ENCODE data around the gene ZFYVE21. TPM values are rescaled to one million over a fixed set of nuclear protein-coding genes. Genes with fewer than 3 reads are reported as not detected.
"Not testable (repeated sequence)": the region's sequence is repeated elsewhere in the genome, so short reads cannot be mapped to it uniquely, and the experiment has no call there.

ZFYVE21 gene
- polyA plus RNA-seq, 1 donor: 60.5 TPM

- no peak for DNase-seq
- Histone ChIP-seq H3K9me3 (ENCODE audit: control insufficient read depth, low read depth, low read length) (no peaks in the 10 kb centered on the region), H3K27ac (ENCODE audit: low read length) (no peak overlapping the region), H3K36me3 (ENCODE audit: control insufficient read depth, insufficient read depth, low read length) (peaks cover 72% of the 10 kb centered on the region), H3K27me3 (ENCODE audit: control insufficient read depth, insufficient read depth, low read length) (no peaks in the 10 kb centered on the region), H3K4me3 (ENCODE audit: low read length) (no peak overlapping the region), H3K4me1 (ENCODE audit: control insufficient read depth, insufficient read depth, low read length) (no peaks in the 10 kb centered on the region)
- WGBS (ENCODE audit: insufficient coverage, low lambda C conversion rate): no CpG with 5 or more reads among the region's 8 CpGs
Observed at GRCh38 chr14:103690332-103690731, 25.3 kb upstream of the ZFYVE21 start.

GRCh38 chr14:103691655-103692054, 24.0 kb upstream of the ZFYVE21 start:
- not testable (repeated sequence) for DNase-seq; H3K4me3 ChIP-seq (ENCODE audit: low read length); H3K27ac ChIP-seq (ENCODE audit: low read length); H3K4me1 ChIP-seq (ENCODE audit: control insufficient read depth, insufficient read depth, low read length); H3K9me3 ChIP-seq (ENCODE audit: control insufficient read depth, low read depth, low read length); H3K27me3 ChIP-seq (ENCODE audit: control insufficient read depth, insufficient read depth, low read length)
- H3K36me3 ChIP-seq (ENCODE audit: control insufficient read depth, insufficient read depth, low read length): peaks cover 66% of the 10 kb centered on the region
- no CpG with 5 or more reads among the region's 5 CpGs for WGBS (ENCODE audit: insufficient coverage, low lambda C conversion rate)

GRCh38 chr14:103692159-103692558, 23.5 kb upstream of the ZFYVE21 start:
- Histone ChIP-seq H3K4me1 (ENCODE audit: control insufficient read depth, insufficient read depth, low read length) (peaks cover 2% of the 10 kb centered on the region), H3K27ac (ENCODE audit: low read length) (no peak overlapping the region), H3K27me3 (ENCODE audit: control insufficient read depth, insufficient read depth, low read length) (no peaks in the 10 kb centered on the region), H3K36me3 (ENCODE audit: control insufficient read depth, insufficient read depth, low read length) (peaks cover 61% of the 10 kb centered on the region), H3K9me3 (ENCODE audit: control insufficient read depth, low read depth, low read length) (no peaks in the 10 kb centered on the region), H3K4me3 (ENCODE audit: low read length) (no peak overlapping the region)
- no peak for DNase-seq
- whole genome bisulfite sequencing (ENCODE audit: insufficient coverage, low lambda C conversion rate): no CpG with 5 or more reads among the region's 17 CpGs

GRCh38 chr14:103692871-103693270, 22.7 kb upstream of the ZFYVE21 start:
- Histone ChIP-seq H3K36me3 (ENCODE audit: control insufficient read depth, insufficient read depth, low read length) (peaks cover 65% of the 10 kb centered on the region), H3K9me3 (ENCODE audit: control insufficient read depth, low read depth, low read length) (no peaks in the 10 kb centered on the region), H3K4me1 (ENCODE audit: control insufficient read depth, insufficient read depth, low read length) (peaks cover 2% of the 10 kb centered on the region), H3K4me3 (ENCODE audit: low read length) (no peak overlapping the region), H3K27me3 (ENCODE audit: control insufficient read depth, insufficient read depth, low read length) (no peaks in the 10 kb centered on the region), H3K27ac (ENCODE audit: low read length) (no peak overlapping the region)
- WGBS (ENCODE audit: insufficient coverage, low lambda C conversion rate): no CpG with 5 or more reads among the region's 12 CpGs
- DNase-seq: no peak

GRCh38 chr14:103693515-103693914, 22.1 kb upstream of the ZFYVE21 start:
- peak in 1 of 2 donors; percentile 31 for DNase-seq
- no peaks in the 10 kb centered on the region for H3K27me3 ChIP-seq (ENCODE audit: control insufficient read depth, insufficient read depth, low read length)
- WGBS (ENCODE audit: insufficient coverage, low lambda C conversion rate): no CpG with 5 or more reads among the region's 22 CpGs
- peaks cover 2% of the 10 kb centered on the region for H3K4me1 ChIP-seq (ENCODE audit: control insufficient read depth, insufficient read depth, low read length)
- H3K27ac ChIP-seq (ENCODE audit: low read length): no peak overlapping the region
- H3K9me3 ChIP-seq (ENCODE audit: control insufficient read depth, low read depth, low read length): no peaks in the 10 kb centered on the region
- H3K4me3 ChIP-seq (ENCODE audit: low read length): no peak overlapping the region
- H3K36me3 ChIP-seq (ENCODE audit: control insufficient read depth, insufficient read depth, low read length): peaks cover 67% of the 10 kb centered on the region

- peaks cover 2% of the 10 kb centered on the region for H3K4me1 ChIP-seq (ENCODE audit: control insufficient read depth, insufficient read depth, low read length)
- H3K36me3 ChIP-seq (ENCODE audit: control insufficient read depth, insufficient read depth, low read length): peaks cover 68% of the 10 kb centered on the region
- H3K27ac ChIP-seq (ENCODE audit: low read length): no peak overlapping the region
- no peak for DNase-seq
- WGBS (ENCODE audit: insufficient coverage, low lambda C conversion rate): no CpG with 5 or more reads among the region's 20 CpGs
- no peaks in the 10 kb centered on the region for H3K27me3 ChIP-seq (ENCODE audit: control insufficient read depth, insufficient read depth, low read length)
- no peaks in the 10 kb centered on the region for H3K9me3 ChIP-seq (ENCODE audit: control insufficient read depth, low read depth, low read length)
- H3K4me3 ChIP-seq (ENCODE audit: low read length): no peak overlapping the region
Observed at GRCh38 chr14:103694572-103695026, 21.0 kb upstream of the ZFYVE21 start.

GRCh38 chr14:103695296-103696069, 20.1 kb upstream of the ZFYVE21 start:
- H3K27me3 ChIP-seq (ENCODE audit: control insufficient read depth, insufficient read depth, low read length): no peaks in the 10 kb centered on the region
- H3K9me3 ChIP-seq (ENCODE audit: control insufficient read depth, low read depth, low read length): no peaks in the 10 kb centered on the region
- H3K27ac ChIP-seq (ENCODE audit: low read length): no peak overlapping the region
- peaks cover 69% of the 10 kb centered on the region for H3K36me3 ChIP-seq (ENCODE audit: control insufficient read depth, insufficient read depth, low read length)
- peaks cover 9% of the 10 kb centered on the region for H3K4me1 ChIP-seq (ENCODE audit: control insufficient read depth, insufficient read depth, low read length)
- DNase-seq: no peak
- WGBS (ENCODE audit: insufficient coverage, low lambda C conversion rate): no CpG with 5 or more reads among the region's 14 CpGs
- H3K4me3 ChIP-seq (ENCODE audit: low read length): no peak overlapping the region

GRCh38 chr14:103696070-103696402, 19.6 kb upstream of the ZFYVE21 start:
- Histone ChIP-seq H3K36me3 (ENCODE audit: control insufficient read depth, insufficient read depth, low read length) (peaks cover 71% of the 10 kb centered on the region), H3K27me3 (ENCODE audit: control insufficient read depth, insufficient read depth, low read length) (no peaks in the 10 kb centered on the region), H3K9me3 (ENCODE audit: control insufficient read depth, low read depth, low read length) (no peaks in the 10 kb centered on the region), H3K4me1 (ENCODE audit: control insufficient read depth, insufficient read depth, low read length) (peaks cover 14% of the 10 kb centered on the region), H3K4me3 (ENCODE audit: low read length) (no peak overlapping the region), H3K27ac (ENCODE audit: low read length) (no peak overlapping the region)
- DNase-seq: no peak
- no CpG with 5 or more reads among the region's 13 CpGs for WGBS (ENCODE audit: insufficient coverage, low lambda C conversion rate)

- no peak overlapping the region for H3K27ac ChIP-seq (ENCODE audit: low read length)
- no peaks in the 10 kb centered on the region for H3K27me3 ChIP-seq (ENCODE audit: control insufficient read depth, insufficient read depth, low read length)
- no peak overlapping the region for H3K4me3 ChIP-seq (ENCODE audit: low read length)
- WGBS (ENCODE audit: insufficient coverage, low lambda C conversion rate): no CpG with 5 or more reads among the region's 17 CpGs
- H3K4me1 ChIP-seq (ENCODE audit: control insufficient read depth, insufficient read depth, low read length): peaks cover 14% of the 10 kb centered on the region
- DNase-seq: peak in 1 of 2 donors; percentile 43
- no peaks in the 10 kb centered on the region for H3K9me3 ChIP-seq (ENCODE audit: control insufficient read depth, low read depth, low read length)
- H3K36me3 ChIP-seq (ENCODE audit: control insufficient read depth, insufficient read depth, low read length): peaks cover 74% of the 10 kb centered on the region
Observed at GRCh38 chr14:103696466-103697071, 19.0 kb upstream of the ZFYVE21 start.

GRCh38 chr14:103697206-103697602, 18.4 kb upstream of the ZFYVE21 start:
- Histone ChIP-seq H3K9me3 (ENCODE audit: control insufficient read depth, low read depth, low read length) (no peaks in the 10 kb centered on the region), H3K36me3 (ENCODE audit: control insufficient read depth, insufficient read depth, low read length) (peaks cover 75% of the 10 kb centered on the region)
- no CpG with 5 or more reads among the region's 3 CpGs for WGBS (ENCODE audit: insufficient coverage, low lambda C conversion rate)

More at GRCh38 chr14:103697206-103697602, 18.4 kb upstream of the ZFYVE21 start:
- Histone ChIP-seq H3K4me3 (ENCODE audit: low read length) (no peak overlapping the region), H3K27ac (ENCODE audit: low read length) (no peak overlapping the region), H3K27me3 (ENCODE audit: control insufficient read depth, insufficient read depth, low read length) (no peaks in the 10 kb centered on the region), H3K4me1 (ENCODE audit: control insufficient read depth, insufficient read depth, low read length) (peaks cover 14% of the 10 kb centered on the region)
- no peak for DNase-seq
